Vagina (tissue), 2 donors: Measurements from ENCODE around the gene PIGA. TPM values are rescaled to one million over a fixed set of nuclear protein-coding genes. Genes with fewer than 3 reads are reported as not detected.

Source experiments
- DNase-seq, 2 donors: peaks; one replicate each; pipeline ENCODE4 v3.0.0-alpha.2; 2017; ENCODE audit errors: extremely low spot score in 2 of 2
- H3K27ac ChIP-seq: fragments of 200-600 bp; sonication (generic); one replicate; pipeline ENCODE4 v1.5.1; 2019
- H3K27me3 ChIP-seq: fragments of 200-600 bp; sonication (generic); one replicate; pipeline ENCODE4 v1.5.1; 2019
- H3K36me3 ChIP-seq, 2 donors: fragments of 200-600 bp; sonication (generic); one replicate each; pipeline ENCODE4 v1.5.1; 2017 to 2019
- H3K4me1 ChIP-seq: fragments of 200-600 bp; sonication (generic); one replicate; pipeline ENCODE4 v1.5.1; 2019
- H3K4me3 ChIP-seq, 2 donors: fragments of 200-600 bp; sonication (generic); 1 replicate in 1 of 2; 2 replicates in 1 of 2; pipeline ENCODE4 v1.5.1; 2016 to 2019
- H3K9me3 ChIP-seq: fragments of 200-600 bp; sonication (generic); one replicate; pipeline ENCODE4 v1.5.1; 2019
- POLR2A ChIP-seq, 2 donors: fragments of 450-650 bp; IDR thresholded peaks; one replicate each; pipeline ENCODE4 v1.6.1; 2017; ENCODE audit warnings: antibody characterized with exemption in 2 of 2, mild to moderate bottlenecking in 2 of 2, moderate library complexity in 2 of 2
- POLR2AphosphoS5 ChIP-seq, 2 donors: sonication (generic); formaldehyde crosslinking; IDR thresholded peaks; one replicate each; pipeline ENCODE4 v1.9.0; 2017; ENCODE audit warnings: antibody characterized with exemption in 2 of 2, mild to moderate bottlenecking in 2 of 2, low read depth in 1 of 2; ENCODE audit not compliant: insufficient read depth in 1 of 2
- intact Hi-C: fragments of 100-400 bp; cut with DNase I; formaldehyde crosslinking; loops from one replicate; pipeline ENCODE4 v1.15.1; 2023
- total RNA-seq: library from RNA; depleted of rRNA; stranded (reverse); fragments of >200 nt; gene quantifications from one replicate; pipeline ENCODE4 v1.2.3, GENCODE V29; 2016
- TF ChIP-seq, protein P1 (sequence below), 3 experiments: fragments of 450-650 bp in 2 of 3; fragments of 200-600 bp in 1 of 3; sonication (generic) in 1 of 3; IDR thresholded peaks; one replicate each; pipeline ENCODE4 v1.5.1; 2017 to 2019; ENCODE audit warnings: antibody characterized with exemption in 3 of 3, mild to moderate bottlenecking in 2 of 3, moderate library complexity in 2 of 3

Gene PIGA
- total RNA-seq, 1 donor from 2014 or later = 8.8 TPM

DNA sequence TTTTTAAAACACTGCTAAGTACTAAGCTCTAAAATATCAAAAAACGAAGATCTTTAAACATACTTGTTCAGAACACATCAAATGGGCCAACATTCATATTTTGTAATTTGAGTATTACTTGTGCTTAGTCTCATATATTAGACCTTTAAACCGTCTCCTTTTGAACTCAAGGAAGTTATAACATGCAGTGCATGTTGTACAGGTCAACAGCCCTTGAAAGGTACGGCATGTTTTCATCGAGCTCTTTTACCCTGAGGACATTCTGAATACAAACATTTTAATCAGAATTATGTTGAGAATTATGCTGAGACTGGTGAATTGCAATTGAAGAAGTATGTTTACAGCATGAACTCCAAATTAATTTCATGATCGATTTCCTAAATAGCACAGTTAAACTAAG is 12.9 kb downstream of the PIGA start:
- no peaks in the 10 kb centered on the region for H3K9me3 ChIP-seq
- H3K27ac ChIP-seq = no peak overlapping the region
- TF ChIP-seq, protein P1, sequence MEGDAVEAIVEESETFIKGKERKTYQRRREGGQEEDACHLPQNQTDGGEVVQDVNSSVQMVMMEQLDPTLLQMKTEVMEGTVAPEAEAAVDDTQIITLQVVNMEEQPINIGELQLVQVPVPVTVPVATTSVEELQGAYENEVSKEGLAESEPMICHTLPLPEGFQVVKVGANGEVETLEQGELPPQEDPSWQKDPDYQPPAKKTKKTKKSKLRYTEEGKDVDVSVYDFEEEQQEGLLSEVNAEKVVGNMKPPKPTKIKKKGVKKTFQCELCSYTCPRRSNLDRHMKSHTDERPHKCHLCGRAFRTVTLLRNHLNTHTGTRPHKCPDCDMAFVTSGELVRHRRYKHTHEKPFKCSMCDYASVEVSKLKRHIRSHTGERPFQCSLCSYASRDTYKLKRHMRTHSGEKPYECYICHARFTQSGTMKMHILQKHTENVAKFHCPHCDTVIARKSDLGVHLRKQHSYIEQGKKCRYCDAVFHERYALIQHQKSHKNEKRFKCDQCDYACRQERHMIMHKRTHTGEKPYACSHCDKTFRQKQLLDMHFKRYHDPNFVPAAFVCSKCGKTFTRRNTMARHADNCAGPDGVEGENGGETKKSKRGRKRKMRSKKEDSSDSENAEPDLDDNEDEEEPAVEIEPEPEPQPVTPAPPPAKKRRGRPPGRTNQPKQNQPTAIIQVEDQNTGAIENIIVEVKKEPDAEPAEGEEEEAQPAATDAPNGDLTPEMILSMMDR (IDR thresholded peaks at IDR 0.05) = no peak
- no peak for TF ChIP-seq POLR2AphosphoS5 (IDR thresholded peaks at IDR 0.05; ENCODE audit: insufficient read depth in 1 of 2, low read depth in 1 of 2)
- TF ChIP-seq POLR2A (IDR thresholded peaks at IDR 0.05) = no peak
- H3K27me3 ChIP-seq = no peaks in the 10 kb centered on the region
- no peaks in the 10 kb centered on the region for H3K4me1 ChIP-seq
- intact Hi-C loops = no loop called here
- no peak for DNase-seq
- H3K36me3 ChIP-seq = peaks cover 0 to 9% of the 10 kb centered on the region in 2 donors
- H3K4me3 ChIP-seq = no peak overlapping the region

DNA sequence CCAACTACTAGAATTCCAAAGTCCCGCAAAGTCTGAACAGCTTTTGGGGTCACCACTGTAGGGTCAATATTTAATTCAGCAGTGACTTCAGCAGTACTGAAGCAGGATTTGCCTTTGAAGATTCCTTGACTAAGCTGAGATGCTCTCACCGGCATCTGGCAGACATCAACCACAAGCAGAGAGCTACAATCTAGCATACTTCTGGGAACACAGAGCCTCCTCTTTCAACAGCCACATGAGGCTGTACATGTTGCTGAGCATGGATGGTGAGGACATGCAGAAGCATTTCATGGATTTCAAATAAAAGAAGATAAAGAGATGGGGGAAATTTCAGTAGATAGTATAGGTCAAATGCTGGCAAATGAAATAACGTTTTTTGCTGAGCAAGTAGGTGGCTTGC is 13.3 kb downstream of the PIGA start:
- H3K27ac ChIP-seq = no peak overlapping the region
- no peaks in the 10 kb centered on the region for H3K9me3 ChIP-seq
- peaks cover 0 to 9% of the 10 kb centered on the region in 2 donors for H3K36me3 ChIP-seq
- intact Hi-C loops = no loop called here
- no peaks in the 10 kb centered on the region for H3K27me3 ChIP-seq
- no peaks in the 10 kb centered on the region for H3K4me1 ChIP-seq
- DNase-seq = no peak
- H3K4me3 ChIP-seq = no peak overlapping the region
- TF ChIP-seq POLR2AphosphoS5 (IDR thresholded peaks at IDR 0.05; ENCODE audit: insufficient read depth in 1 of 2, low read depth in 1 of 2) (no peak), POLR2A (IDR thresholded peaks at IDR 0.05) (no peak)
- TF ChIP-seq, protein P1 (IDR thresholded peaks at IDR 0.05) = no peak

DNA sequence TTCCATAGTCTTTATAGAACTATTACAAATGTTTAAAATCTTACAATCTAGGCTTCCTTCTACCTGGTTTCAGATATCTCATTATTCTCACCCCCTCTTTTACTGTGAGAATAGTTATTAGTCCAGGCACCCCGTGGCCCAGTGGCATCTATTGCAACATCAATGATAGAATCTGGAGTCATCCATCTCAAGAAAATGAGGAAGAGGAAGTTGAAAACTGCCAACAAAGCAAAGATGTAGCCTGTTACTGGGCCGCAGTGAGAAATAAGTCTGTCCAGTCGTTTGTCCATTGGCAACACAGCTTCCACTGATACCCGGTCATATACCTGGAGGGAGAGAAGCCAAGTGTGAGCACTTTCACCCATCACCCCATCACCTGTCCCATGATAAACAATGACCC is 13.9 kb downstream of the PIGA start:
- Histone ChIP-seq H3K36me3 (peaks cover 0 to 9% of the 10 kb centered on the region in 2 donors), H3K9me3 (no peaks in the 10 kb centered on the region), H3K4me3 (no peak overlapping the region), H3K27me3 (no peaks in the 10 kb centered on the region), H3K4me1 (no peaks in the 10 kb centered on the region), H3K27ac (no peak overlapping the region)
- intact Hi-C loops = no loop called here
- TF ChIP-seq, protein P1 (IDR thresholded peaks at IDR 0.05) = no peak
- TF ChIP-seq POLR2AphosphoS5 (IDR thresholded peaks at IDR 0.05; ENCODE audit: insufficient read depth in 1 of 2, low read depth in 1 of 2) (no peak), POLR2A (IDR thresholded peaks at IDR 0.05) (no peak)
- DNase-seq = no peak

DNA sequence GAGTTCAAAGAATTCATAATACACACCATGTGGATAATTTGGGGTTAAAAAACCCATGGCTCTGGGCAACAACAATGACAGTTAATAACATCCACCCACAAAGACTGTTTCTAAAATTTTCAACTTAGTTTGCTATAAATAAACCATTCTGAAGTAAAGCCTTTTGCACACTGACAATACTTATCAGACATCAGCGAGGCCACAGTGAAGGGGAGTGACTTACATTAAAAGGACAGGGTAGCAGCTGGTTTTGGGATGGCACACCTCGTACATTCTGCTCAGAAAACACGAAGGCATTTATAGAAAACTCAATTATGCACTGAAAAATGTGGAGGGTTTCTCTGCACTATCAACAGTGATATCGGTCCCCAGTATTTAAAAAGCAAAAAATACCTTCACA is 15.0 kb downstream of the PIGA start:
- Histone ChIP-seq H3K36me3 (peaks cover 0 to 8% of the 10 kb centered on the region in 2 donors), H3K4me3 (no peak overlapping the region)
- intact Hi-C loops = no loop called here

DNA sequence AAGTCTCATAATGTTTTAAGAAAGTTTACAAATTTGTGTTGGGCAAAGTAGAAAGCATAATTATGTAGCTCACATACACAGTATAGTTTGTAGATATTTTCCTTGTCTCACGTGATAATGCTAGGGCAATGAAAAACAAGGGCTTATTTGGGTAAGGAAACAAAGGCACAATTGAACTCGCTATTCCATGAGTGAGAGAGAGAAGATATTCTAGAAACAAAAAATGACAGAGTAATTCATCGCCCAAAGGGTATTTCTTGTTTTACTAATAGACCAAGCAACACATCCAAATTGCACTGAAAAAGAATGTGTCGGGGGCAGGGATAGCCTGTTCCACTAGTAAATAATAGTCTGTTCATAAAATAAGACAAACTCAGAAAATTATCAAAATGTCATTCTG is 16.2 kb downstream of the PIGA start:
- DNase-seq = no peak
- no peaks in the 10 kb centered on the region for H3K36me3 ChIP-seq
- intact Hi-C loops = no loop called here
- H3K4me3 ChIP-seq = no peak overlapping the region
- H3K27ac ChIP-seq = no peak overlapping the region
- H3K4me1 ChIP-seq = no peaks in the 10 kb centered on the region
- TF ChIP-seq POLR2AphosphoS5 (IDR thresholded peaks at IDR 0.05; ENCODE audit: insufficient read depth in 1 of 2, low read depth in 1 of 2) = no peak
- TF ChIP-seq, protein P1 (IDR thresholded peaks at IDR 0.05) = no peak
- TF ChIP-seq POLR2A (IDR thresholded peaks at IDR 0.05) = no peak
- no peaks in the 10 kb centered on the region for H3K9me3 ChIP-seq
- no peaks in the 10 kb centered on the region for H3K27me3 ChIP-seq

More for the DNA sequence above, 15.0 kb downstream of the PIGA start:
- Histone ChIP-seq H3K27ac (no peak overlapping the region), H3K9me3 (no peaks in the 10 kb centered on the region), H3K27me3 (no peaks in the 10 kb centered on the region), H3K4me1 (no peaks in the 10 kb centered on the region)
- no peak for TF ChIP-seq POLR2A (IDR thresholded peaks at IDR 0.05)
- TF ChIP-seq, protein P1 (IDR thresholded peaks at IDR 0.05) = no peak
- no peak for TF ChIP-seq POLR2AphosphoS5 (IDR thresholded peaks at IDR 0.05; ENCODE audit: insufficient read depth in 1 of 2, low read depth in 1 of 2)
- no peak for DNase-seq
